Renal cortical epithelial cell (primary cell): ENCODE results near the gene PLXNA2. TPM values are rescaled to one million over a fixed set of nuclear protein-coding genes. Genes with fewer than 3 reads are reported as not detected.

Source experiments
- DNase-seq: peaks from one replicate; pipeline ENCODE4 v3.0.0-alpha.2; 2011; ENCODE audit warnings: low read depth
- total RNA-seq: library from RNA; depleted of rRNA; stranded (reverse); fragments of >200 nt; gene quantifications from 2 replicates; pipeline ENCODE4 v1.2.3, GENCODE V29; 2014

The PLXNA2 gene
- total RNA-seq, 1 donor from 2014 or later = 5.8 TPM

GRCh38 chr1:208203848-208204609, 40.2 kb downstream of the PLXNA2 start:
- DNase-seq = peak; percentile 41

GRCh38 chr1:208203127-208203847, 40.9 kb downstream of the PLXNA2 start:
- DNase-seq = peak; percentile 87

GRCh38 chr1:208202333-208202995, 41.7 kb downstream of the PLXNA2 start:
- no peak for DNase-seq

GRCh38 chr1:208201229-208201628, 43.0 kb downstream of the PLXNA2 start:
- peak; percentile 95 for DNase-seq

- no peak for DNase-seq
Observed at GRCh38 chr1:208200116-208200515, 44.1 kb downstream of the PLXNA2 start.

GRCh38 chr1:208198236-208198635, 45.9 kb downstream of the PLXNA2 start:
- DNase-seq = no peak

- no peak for DNase-seq
Observed at GRCh38 chr1:208194944-208195343, 49.2 kb downstream of the PLXNA2 start.

- no peak for DNase-seq
Observed at GRCh38 chr1:208192995-208193394, 51.2 kb downstream of the PLXNA2 start.

GRCh38 chr1:208190784-208191183, 53.4 kb downstream of the PLXNA2 start:
- no peak for DNase-seq

- DNase-seq = no peak
Observed at GRCh38 chr1:208189716-208190115, 54.5 kb downstream of the PLXNA2 start.

GRCh38 chr1:208189183-208189582, 55.0 kb downstream of the PLXNA2 start:
- DNase-seq = no peak

- no peak for DNase-seq
Observed at GRCh38 chr1:208188607-208189006, 55.6 kb downstream of the PLXNA2 start.

- no peak for DNase-seq
Observed at GRCh38 chr1:208187499-208188041, 56.6 kb downstream of the PLXNA2 start.

GRCh38 chr1:208185801-208186231, 58.4 kb downstream of the PLXNA2 start:
- no peak for DNase-seq

- no peak for DNase-seq
Observed at GRCh38 chr1:208184966-208185654, 59.1 kb downstream of the PLXNA2 start.

GRCh38 chr1:208183977-208184911, 59.9 kb downstream of the PLXNA2 start:
- DNase-seq = peak; percentile 87

- no peak for DNase-seq
Observed at GRCh38 chr1:208182880-208183645, 61.1 kb downstream of the PLXNA2 start.

- DNase-seq = no peak
Observed at GRCh38 chr1:208181364-208181763, 62.8 kb downstream of the PLXNA2 start.

- no peak for DNase-seq
Observed at GRCh38 chr1:208180421-208180820, 63.8 kb downstream of the PLXNA2 start.

- DNase-seq = no peak
Observed at GRCh38 chr1:208179961-208180409, 64.2 kb downstream of the PLXNA2 start.
